ENCODE data around the gene PPP4R1.

- TF ChIP-seq CTCF (IDR thresholded peaks at IDR 0.05; ENCODE audit: insufficient read depth, low read length) (no peak), POLR2AphosphoS5 (IDR thresholded peaks at IDR 0.05; ENCODE audit: low read depth) (no peak), SPI1 (IDR thresholded peaks at IDR 0.05; ENCODE audit: borderline replicate concordance, low read depth) (no peak)
- TF ChIP-seq, protein P1, sequence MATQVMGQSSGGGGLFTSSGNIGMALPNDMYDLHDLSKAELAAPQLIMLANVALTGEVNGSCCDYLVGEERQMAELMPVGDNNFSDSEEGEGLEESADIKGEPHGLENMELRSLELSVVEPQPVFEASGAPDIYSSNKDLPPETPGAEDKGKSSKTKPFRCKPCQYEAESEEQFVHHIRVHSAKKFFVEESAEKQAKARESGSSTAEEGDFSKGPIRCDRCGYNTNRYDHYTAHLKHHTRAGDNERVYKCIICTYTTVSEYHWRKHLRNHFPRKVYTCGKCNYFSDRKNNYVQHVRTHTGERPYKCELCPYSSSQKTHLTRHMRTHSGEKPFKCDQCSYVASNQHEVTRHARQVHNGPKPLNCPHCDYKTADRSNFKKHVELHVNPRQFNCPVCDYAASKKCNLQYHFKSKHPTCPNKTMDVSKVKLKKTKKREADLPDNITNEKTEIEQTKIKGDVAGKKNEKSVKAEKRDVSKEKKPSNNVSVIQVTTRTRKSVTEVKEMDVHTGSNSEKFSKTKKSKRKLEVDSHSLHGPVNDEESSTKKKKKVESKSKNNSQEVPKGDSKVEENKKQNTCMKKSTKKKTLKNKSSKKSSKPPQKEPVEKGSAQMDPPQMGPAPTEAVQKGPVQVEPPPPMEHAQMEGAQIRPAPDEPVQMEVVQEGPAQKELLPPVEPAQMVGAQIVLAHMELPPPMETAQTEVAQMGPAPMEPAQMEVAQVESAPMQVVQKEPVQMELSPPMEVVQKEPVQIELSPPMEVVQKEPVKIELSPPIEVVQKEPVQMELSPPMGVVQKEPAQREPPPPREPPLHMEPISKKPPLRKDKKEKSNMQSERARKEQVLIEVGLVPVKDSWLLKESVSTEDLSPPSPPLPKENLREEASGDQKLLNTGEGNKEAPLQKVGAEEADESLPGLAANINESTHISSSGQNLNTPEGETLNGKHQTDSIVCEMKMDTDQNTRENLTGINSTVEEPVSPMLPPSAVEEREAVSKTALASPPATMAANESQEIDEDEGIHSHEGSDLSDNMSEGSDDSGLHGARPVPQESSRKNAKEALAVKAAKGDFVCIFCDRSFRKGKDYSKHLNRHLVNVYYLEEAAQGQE (IDR thresholded peaks at IDR 0.05; ENCODE audit: insufficient replicate concordance, low read depth) = no peak
Observed at GRCh38 chr18:9612977-9613376, 1.4 kb downstream of the PPP4R1 start.

Measured in HL-60 (cell line).